WERI-Rb-1 (cell line): ENCODE data around the gene MAD1L1.

Experiments used
- DNase-seq: peaks from one replicate; pipeline ENCODE4 v3.0.0-alpha.2; 2020
- H3K27ac ChIP-seq: fragments of 250-450 bp; sonication (Bioruptor Pico); 2 replicates; pipeline ENCODE4 v1.5.1; 2020; ENCODE audit warnings: mild to moderate bottlenecking, moderate library complexity
- H3K27me3 ChIP-seq: fragments of 250-450 bp; sonication (Bioruptor Pico); 2 replicates; pipeline ENCODE4 v1.5.1; 2021; ENCODE audit warnings: mild to moderate bottlenecking, low read depth, moderate library complexity; ENCODE audit not compliant: insufficient read depth, severe bottlenecking
- H3K36me3 ChIP-seq: fragments of 250-450 bp; sonication (Bioruptor Pico); 2 replicates; pipeline ENCODE4 v1.5.1; 2020; ENCODE audit warnings: mild to moderate bottlenecking, moderate library complexity
- H3K4me3 ChIP-seq: 2 replicates; pipeline ENCODE4 v1.5.1; 2011; ENCODE audit warnings: low read depth, mild to moderate bottlenecking, control low read depth, low read length
- H3K9me3 ChIP-seq: fragments of 250-450 bp; sonication (Bioruptor Pico); 2 replicates; pipeline ENCODE4 v1.5.1; 2021; ENCODE audit warnings: mild to moderate bottlenecking, moderate library complexity; ENCODE audit not compliant: severe bottlenecking
- CTCF ChIP-seq: IDR thresholded peaks from 2 replicates; pipeline ENCODE4 v1.5.1; 2011; ENCODE audit warnings: low read depth, mild to moderate bottlenecking, control low read depth, inconsistent platforms, low read length

The MAD1L1 gene

GRCh38 chr7:2169923-2170575, 62.7 kb downstream of the MAD1L1 start:
- Histone ChIP-seq H3K27me3 (no peaks in the 10 kb centered on the region), H3K4me3 (no peak overlapping the region), H3K27ac (peak overlapping the region; percentile 42), H3K9me3 (no peaks in the 10 kb centered on the region), H3K36me3 (peaks cover 7% of the 10 kb centered on the region; the same call in 1 of the 2 replicates)
- DNase-seq, result peak; percentile 58
- no peak for TF ChIP-seq CTCF

GRCh38 chr7:2168615-2169311, 64.0 kb downstream of the MAD1L1 start:
- Histone ChIP-seq H3K27ac (no peak overlapping the region), H3K27me3 (no peaks in the 10 kb centered on the region), H3K4me3 (no peak overlapping the region), H3K9me3 (no peaks in the 10 kb centered on the region), H3K36me3 (peaks cover 7% of the 10 kb centered on the region; the same call in 1 of the 2 replicates)
- no peak for TF ChIP-seq CTCF
- no peak for DNase-seq

GRCh38 chr7:2166625-2167280, 66.0 kb downstream of the MAD1L1 start:
- H3K4me3 ChIP-seq, result no peak overlapping the region
- DNase-seq, result no peak
- peaks cover 7% of the 10 kb centered on the region; the same call in 1 of the 2 replicates for H3K36me3 ChIP-seq
- no peaks in the 10 kb centered on the region for H3K27me3 ChIP-seq
- no peaks in the 10 kb centered on the region for H3K9me3 ChIP-seq
- H3K27ac ChIP-seq, result no peak overlapping the region
- TF ChIP-seq CTCF, result no peak

GRCh38 chr7:2165610-2166594, 66.8 kb downstream of the MAD1L1 start:
- Histone ChIP-seq H3K27ac (no peak overlapping the region), H3K9me3 (no peaks in the 10 kb centered on the region), H3K36me3 (peaks cover 7% of the 10 kb centered on the region; the same call in 1 of the 2 replicates), H3K4me3 (no peak overlapping the region), H3K27me3 (no peaks in the 10 kb centered on the region)
- TF ChIP-seq CTCF, result no peak
- no peak for DNase-seq

- Histone ChIP-seq H3K27me3 (no peaks in the 10 kb centered on the region), H3K4me3 (no peak overlapping the region), H3K36me3 (peaks cover 7% of the 10 kb centered on the region; the same call in 1 of the 2 replicates), H3K9me3 (no peaks in the 10 kb centered on the region), H3K27ac (no peak overlapping the region)
- TF ChIP-seq CTCF, result no peak
- DNase-seq, result no peak
These were observed 67.5 kb downstream of the MAD1L1 start for GRCh38 chr7:2165239-2165609.
